Measurements from ENCODE around the gene SCN7A. TPM values are rescaled to one million over a fixed set of nuclear protein-coding genes. Genes with fewer than 3 reads are reported as not detected.

The SCN7A gene
- total RNA-seq, 4 donors from 2014 or later, result 0.99 to 23.1 (median 3.5) TPM

- H3K4me3 ChIP-seq, result no peak overlapping the region
- H3K9me3 ChIP-seq, result no peaks in the 10 kb centered on the region
- no peaks in the 10 kb centered on the region for H3K36me3 ChIP-seq
- DNase-seq, result no peak
- H3K27ac ChIP-seq, result no peak overlapping the region
- TF ChIP-seq, protein P1, sequence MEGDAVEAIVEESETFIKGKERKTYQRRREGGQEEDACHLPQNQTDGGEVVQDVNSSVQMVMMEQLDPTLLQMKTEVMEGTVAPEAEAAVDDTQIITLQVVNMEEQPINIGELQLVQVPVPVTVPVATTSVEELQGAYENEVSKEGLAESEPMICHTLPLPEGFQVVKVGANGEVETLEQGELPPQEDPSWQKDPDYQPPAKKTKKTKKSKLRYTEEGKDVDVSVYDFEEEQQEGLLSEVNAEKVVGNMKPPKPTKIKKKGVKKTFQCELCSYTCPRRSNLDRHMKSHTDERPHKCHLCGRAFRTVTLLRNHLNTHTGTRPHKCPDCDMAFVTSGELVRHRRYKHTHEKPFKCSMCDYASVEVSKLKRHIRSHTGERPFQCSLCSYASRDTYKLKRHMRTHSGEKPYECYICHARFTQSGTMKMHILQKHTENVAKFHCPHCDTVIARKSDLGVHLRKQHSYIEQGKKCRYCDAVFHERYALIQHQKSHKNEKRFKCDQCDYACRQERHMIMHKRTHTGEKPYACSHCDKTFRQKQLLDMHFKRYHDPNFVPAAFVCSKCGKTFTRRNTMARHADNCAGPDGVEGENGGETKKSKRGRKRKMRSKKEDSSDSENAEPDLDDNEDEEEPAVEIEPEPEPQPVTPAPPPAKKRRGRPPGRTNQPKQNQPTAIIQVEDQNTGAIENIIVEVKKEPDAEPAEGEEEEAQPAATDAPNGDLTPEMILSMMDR (IDR thresholded peaks at IDR 0.05), result no peak
- TF ChIP-seq POLR2A (IDR thresholded peaks at IDR 0.05), result no peak
- H3K27me3 ChIP-seq, result no peaks in the 10 kb centered on the region
- no peaks in the 10 kb centered on the region for H3K4me1 ChIP-seq
- intact Hi-C loops (cut with DNase I), result no loop called here
- WGBS, 2 donors, result 35 to 38% methylated on average over 3 of the region's 3 CpGs
Measured at GRCh38 chr2:166388481-166389070, 105.5 kb downstream of the SCN7A start.

GRCh38 chr2:166385313-166385712, 108.7 kb downstream of the SCN7A start:
- no peaks in the 10 kb centered on the region for H3K9me3 ChIP-seq
- H3K4me3 ChIP-seq, result no peak overlapping the region
- no peaks in the 10 kb centered on the region for H3K4me1 ChIP-seq
- H3K27me3 ChIP-seq, result no peaks in the 10 kb centered on the region
- H3K27ac ChIP-seq, result no peak overlapping the region
- H3K36me3 ChIP-seq, result no peaks in the 10 kb centered on the region
- no peak for DNase-seq
- intact Hi-C loops (cut with DNase I), result no loop called here
- TF ChIP-seq, protein P1 (IDR thresholded peaks at IDR 0.05), result no peak
- no peak for TF ChIP-seq POLR2A (IDR thresholded peaks at IDR 0.05)
- 90 to 100% methylated on average over 1 of the region's 1 CpG for WGBS, 2 donors

GRCh38 chr2:166384774-166385173, 109.3 kb downstream of the SCN7A start:
- Histone ChIP-seq H3K36me3 (no peaks in the 10 kb centered on the region), H3K27ac (no peak overlapping the region), H3K9me3 (no peaks in the 10 kb centered on the region), H3K4me3 (no peak overlapping the region), H3K27me3 (no peaks in the 10 kb centered on the region), H3K4me1 (no peaks in the 10 kb centered on the region)
- TF ChIP-seq, protein P1 (IDR thresholded peaks at IDR 0.05), result peak in 5 of 6 experiments; percentile 18 to 59 (median 38)
- no peak for TF ChIP-seq POLR2A (IDR thresholded peaks at IDR 0.05)
- intact Hi-C loops (cut with DNase I), result no loop called here
- 40 to 49% methylated on average over 7 to 8 of the region's 8 CpGs for WGBS, 2 donors
- no peak for DNase-seq

GRCh38 chr2:166382448-166382847, 111.6 kb downstream of the SCN7A start:
- DNase-seq, result no peak
- H3K4me1 ChIP-seq, result no peaks in the 10 kb centered on the region
- no peak overlapping the region for H3K27ac ChIP-seq
- WGBS, 2 donors, result 77 to 93% methylated on average over 3 of the region's 3 CpGs
- H3K27me3 ChIP-seq, result no peaks in the 10 kb centered on the region
- no peaks in the 10 kb centered on the region for H3K9me3 ChIP-seq
- H3K36me3 ChIP-seq, result no peaks in the 10 kb centered on the region
- TF ChIP-seq POLR2A (IDR thresholded peaks at IDR 0.05), result no peak
- TF ChIP-seq, protein P1 (IDR thresholded peaks at IDR 0.05), result no peak
- no peak overlapping the region for H3K4me3 ChIP-seq
- intact Hi-C loops (cut with DNase I), result no loop called here

GRCh38 chr2:166380615-166381014, 113.4 kb downstream of the SCN7A start:
- Histone ChIP-seq H3K9me3 (no peaks in the 10 kb centered on the region), H3K4me1 (peaks cover 0 to 12% (median 2%) of the 10 kb centered on the region in 3 donors), H3K4me3 (no peak overlapping the region), H3K27ac (no peak overlapping the region), H3K36me3 (no peaks in the 10 kb centered on the region), H3K27me3 (peaks cover 0 to 7% (median 0%) of the 10 kb centered on the region in 4 donors)
- intact Hi-C loops (cut with DNase I), result no loop called here
- DNase-seq, result no peak
- no peak for TF ChIP-seq POLR2A (IDR thresholded peaks at IDR 0.05)
- TF ChIP-seq, protein P1 (IDR thresholded peaks at IDR 0.05), result no peak
- 15 to 24% methylated on average over 1 of the region's 1 CpG for WGBS, 2 donors

Data from esophagus squamous epithelium (tissue), 5 donors.